ENCODE measurements around the gene SLC37A3. TPM values are rescaled to one million over a fixed set of nuclear protein-coding genes. Genes with fewer than 3 reads are reported as not detected.

SLC37A3 gene
- total and polyA plus RNA-seq, 2 donors (not counting 3 experiments of a cell fraction or from before 2014, with no cell fraction given) = 32.7 to 59.7 TPM

- BruUV-seq (replicated peaks) = no TSS peak
- ChIA-PET CTCF (no interaction called here), POLR2A (no interaction called here)
- peaks cover 2% of the 10 kb centered on the region for H3K4me1 ChIP-seq (ENCODE audit: control insufficient read depth, extremely low read depth, insufficient read depth, low read length)
- no peak overlapping the region for H3K27ac ChIP-seq (ENCODE audit: insufficient read depth, low read depth, low read length)
- H3K36me3 ChIP-seq (ENCODE audit: control insufficient read depth in 2 of 2, extremely low read depth in 1 of 2, insufficient read depth in 2 of 2, low read length in 2 of 2) = no peaks in the 10 kb centered on the region
- dilution Hi-C loops (cut with MboI; ENCODE audit: extremely low pct_ligation_motif_present, low sequenced_read_pairs) = no loop called here
- H3K79me2 ChIP-seq (ENCODE audit: control insufficient read depth, insufficient read depth, low read length) = no peaks in the 10 kb centered on the region
- H3K9me1 ChIP-seq (replicated peaks; ENCODE audit: control insufficient read depth, extremely low read depth, insufficient read depth, low read length) = no peaks in the 10 kb centered on the region
- DNase-seq (ENCODE audit: low read depth, low spot score) = no peak
- intact Hi-C loops (cut with micrococcal nuclease) = no loop called here
- no peaks in the 10 kb centered on the region for H4K20me1 ChIP-seq (replicated peaks; ENCODE audit: control insufficient read depth, extremely low read depth, insufficient read depth, low read length)
- H3K27me3 ChIP-seq (ENCODE audit: control insufficient read depth in 2 of 2, insufficient read depth in 2 of 2, low read length in 2 of 2) = no peaks in the 10 kb centered on the region
- no peaks in the 10 kb centered on the region for H3K9me3 ChIP-seq (replicated peaks; ENCODE audit: control insufficient read depth, insufficient read depth, low read length)
- TF ChIP-seq FOS (IDR thresholded peaks at IDR 0.05; ENCODE audit: borderline replicate concordance, insufficient read depth, low read length) (no peak), GATA2 (IDR thresholded peaks at IDR 0.05; ENCODE audit: insufficient read depth, insufficient read length, low read depth, low read length) (no peak), JUN (IDR thresholded peaks at IDR 0.05; ENCODE audit: borderline replicate concordance, insufficient read depth, insufficient read length, low read depth) (no peak), MAX (IDR thresholded peaks at IDR 0.05; ENCODE audit: insufficient read depth, insufficient read length) (no peak), POLR2A (IDR thresholded peaks at IDR 0.05; ENCODE audit: low read depth, low read length) (no peak), EZH2 (IDR thresholded peaks at IDR 0.05; ENCODE audit: borderline replicate concordance, low read depth, low read length, severe bottlenecking) (no peak), MYC (IDR thresholded peaks at IDR 0.05; ENCODE audit: low read depth, low read length) (no peak), POLR2AphosphoS5 (IDR thresholded peaks at IDR 0.05; ENCODE audit: insufficient read depth, low read depth, low read length) (no peak), CTCF (IDR thresholded peaks at IDR 0.05; ENCODE audit: extremely low read depth in 1 of 2, insufficient read depth in 1 of 2, low read depth in 1 of 2, low read length in 2 of 2) (no peak)
- H3K4me3 ChIP-seq (replicated peaks in 1 of 3; ENCODE audit: insufficient read depth in 1 of 3, low read depth in 1 of 3, low read length in 3 of 3) = no peak overlapping the region
- H3K4me2 ChIP-seq (ENCODE audit: insufficient read depth, low read length) = no peak overlapping the region
- no peak for FAIRE-seq
- no peak overlapping the region for H2AFZ ChIP-seq (ENCODE audit: low read depth, low read length)
- no peak overlapping the region for H3K9ac ChIP-seq (replicated peaks; ENCODE audit: extremely low read depth, insufficient read depth, low read length)
These were observed 27.4 kb upstream of the SLC37A3 start for GRCh38 chr7:140425718-140426117.
